Stimulated activated CD4-positive, alpha-beta T cell treated with anti-CD3 and anti-CD28 coated beads, TNF-alpha, amount 100 ng/mL, for 48 hours (primary cell): Measurements from ENCODE around the gene ANKS1B.
"Not testable (repeated sequence)": the region's sequence is repeated elsewhere in the genome, so short reads cannot be mapped to it uniquely, and the experiment has no call there.

ENCODE experiments used
- DNase-seq, 3 donors: peaks; one replicate each; pipeline ENCODE4 v3.0.0-alpha.2; 2020; ENCODE audit warnings: low read depth in 3 of 3

The ANKS1B gene

GRCh38 chr12:99765469-99766114 is 219.1 kb downstream of the ANKS1B start:
- DNase-seq = no peak

- DNase-seq = no peak
Measured at GRCh38 chr12:99759444-99759843, 225.3 kb downstream of the ANKS1B start.

- no peak for DNase-seq
Measured at GRCh38 chr12:99758997-99759396, 225.7 kb downstream of the ANKS1B start.

DNA sequence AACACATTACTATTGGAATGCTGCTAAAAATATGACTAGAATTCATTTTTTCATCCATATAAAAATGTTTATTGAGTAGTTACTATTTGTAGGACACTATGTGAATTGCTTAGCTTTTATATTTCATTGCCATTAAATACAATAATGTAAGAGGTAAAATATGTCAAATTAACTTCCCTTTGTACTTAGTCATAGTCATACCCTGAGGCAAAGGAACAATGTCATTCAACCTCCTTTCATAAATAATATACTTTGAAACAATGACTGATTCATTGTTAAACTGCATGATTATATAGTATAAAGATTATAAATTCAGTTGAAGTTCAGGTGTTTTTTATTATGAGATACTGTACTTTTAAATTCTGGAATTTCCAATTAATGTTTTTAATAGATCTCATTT is 232.0 kb downstream of the ANKS1B start:
- no peak for DNase-seq

GRCh38 chr12:99746538-99746937 is 238.2 kb downstream of the ANKS1B start:
- DNase-seq = no peak

GRCh38 chr12:99745895-99746294 is 238.8 kb downstream of the ANKS1B start:
- DNase-seq = no peak

- no peak for DNase-seq
Measured at GRCh38 chr12:99745121-99745520, 239.6 kb downstream of the ANKS1B start.

DNA sequence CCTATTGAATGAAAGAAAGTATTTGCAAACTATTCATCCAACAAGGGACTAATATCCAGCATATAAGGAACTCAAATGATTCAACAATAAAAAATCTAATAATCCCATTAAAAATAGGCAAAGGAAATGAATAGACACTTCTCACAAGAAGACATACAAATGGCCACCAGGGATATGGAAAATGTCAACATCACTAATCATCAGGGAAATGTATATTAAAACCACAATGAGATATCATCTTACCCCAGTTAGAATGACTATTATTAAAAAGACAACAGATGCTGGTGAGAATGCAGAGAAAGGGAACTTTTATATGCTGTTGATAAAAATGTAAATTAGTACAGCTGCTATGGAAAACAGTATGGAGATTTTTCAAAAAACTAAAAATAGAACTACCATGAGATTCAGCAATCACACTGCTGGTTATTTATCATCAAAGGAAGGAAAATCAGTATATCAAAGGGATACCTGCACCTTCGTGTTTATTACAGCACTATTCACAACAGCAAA is 247.9 kb downstream of the ANKS1B start:
- no peak for DNase-seq

DNA sequence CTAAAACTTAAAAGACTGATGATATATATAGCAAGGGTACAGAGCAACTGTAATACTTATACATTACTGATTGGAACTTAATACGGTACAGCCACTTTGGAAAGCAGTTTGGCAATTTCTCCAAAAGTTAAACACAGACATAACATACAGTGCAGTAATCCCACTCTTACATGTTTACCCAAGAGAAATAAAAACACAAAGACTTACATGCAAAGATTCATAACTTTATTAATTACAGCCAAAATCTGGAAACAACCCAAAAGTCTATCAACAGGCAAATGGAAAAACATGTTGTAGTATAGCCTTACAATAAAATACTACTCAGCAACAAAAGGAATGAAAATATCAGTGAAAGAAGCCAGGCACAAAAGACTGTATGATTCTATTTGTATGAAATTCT is 252.6 kb downstream of the ANKS1B start:
- DNase-seq = no peak

- DNase-seq = no peak
Measured at GRCh38 chr12:99722690-99723486, 261.8 kb downstream of the ANKS1B start.

DNA sequence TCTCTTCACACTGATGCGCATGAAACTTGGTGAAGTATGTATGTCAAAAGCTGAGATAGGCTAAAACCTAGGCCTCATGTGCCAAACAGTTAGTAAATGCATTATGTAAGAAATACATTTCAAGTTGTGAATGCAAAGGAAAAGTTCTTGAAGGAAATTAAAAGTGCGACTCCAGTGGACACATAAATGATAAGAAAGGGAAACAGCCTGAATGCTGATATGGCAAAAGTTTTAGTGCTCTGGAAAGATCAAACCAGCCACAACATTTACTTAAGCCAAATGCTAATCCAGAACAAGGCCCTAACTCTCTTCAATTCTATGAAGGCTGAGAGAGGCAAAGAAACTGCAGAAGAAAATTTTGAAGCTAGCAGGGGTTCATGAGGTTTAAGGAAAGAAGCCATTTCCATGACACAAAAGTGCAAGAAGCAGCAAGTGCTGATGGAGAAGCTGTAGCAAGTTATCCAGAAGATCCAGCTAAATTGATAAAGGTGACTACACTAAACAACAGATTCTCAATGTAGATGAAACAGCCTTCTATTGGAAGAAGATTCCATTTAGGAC is 262.9 kb downstream of the ANKS1B start:
- no peak for DNase-seq

DNA sequence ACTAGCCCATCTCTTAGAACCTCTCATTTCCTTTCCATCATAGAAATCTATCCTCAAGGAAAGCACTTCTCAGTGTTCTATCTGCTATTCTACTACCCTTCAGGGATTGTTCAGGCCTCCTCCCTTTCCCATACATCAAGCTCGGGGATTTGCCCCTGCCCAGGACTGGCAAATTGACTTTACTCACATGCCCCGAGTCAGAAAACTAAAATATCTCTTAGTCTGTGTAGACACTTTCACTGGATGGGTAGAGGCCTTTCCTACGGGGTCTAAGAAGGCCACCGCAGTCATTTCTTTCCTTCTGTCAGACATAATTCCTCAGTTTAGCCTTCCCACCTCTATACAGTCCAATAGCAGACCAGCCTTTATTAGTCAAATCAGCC is 264.7 kb downstream of the ANKS1B start:
- not testable (repeated sequence) for DNase-seq

- DNase-seq = not testable (repeated sequence)
Measured at GRCh38 chr12:99719411-99720082, 265.2 kb downstream of the ANKS1B start.

- not testable (repeated sequence) for DNase-seq
Measured at GRCh38 chr12:99715841-99716510, 268.8 kb downstream of the ANKS1B start.

DNA sequence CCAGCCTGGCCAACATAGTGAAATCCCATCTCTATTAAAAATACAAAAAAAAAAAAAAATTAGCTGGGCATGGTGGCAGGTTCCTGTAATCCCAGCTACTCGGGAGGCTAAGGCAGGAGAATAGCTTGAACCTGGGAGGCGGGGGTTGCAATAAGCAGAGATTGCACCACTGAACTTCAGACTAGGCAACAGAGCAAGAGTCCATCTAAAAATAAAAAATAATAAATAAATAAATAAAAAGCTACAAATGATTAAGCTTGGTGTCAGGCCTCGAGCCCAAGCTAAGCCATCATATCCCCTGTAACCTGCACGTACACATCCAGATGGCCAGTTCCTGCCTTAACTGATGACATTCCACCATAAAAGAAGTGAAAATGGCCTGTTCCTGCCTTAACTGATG is 269.8 kb downstream of the ANKS1B start:
- not testable (repeated sequence) for DNase-seq

DNA sequence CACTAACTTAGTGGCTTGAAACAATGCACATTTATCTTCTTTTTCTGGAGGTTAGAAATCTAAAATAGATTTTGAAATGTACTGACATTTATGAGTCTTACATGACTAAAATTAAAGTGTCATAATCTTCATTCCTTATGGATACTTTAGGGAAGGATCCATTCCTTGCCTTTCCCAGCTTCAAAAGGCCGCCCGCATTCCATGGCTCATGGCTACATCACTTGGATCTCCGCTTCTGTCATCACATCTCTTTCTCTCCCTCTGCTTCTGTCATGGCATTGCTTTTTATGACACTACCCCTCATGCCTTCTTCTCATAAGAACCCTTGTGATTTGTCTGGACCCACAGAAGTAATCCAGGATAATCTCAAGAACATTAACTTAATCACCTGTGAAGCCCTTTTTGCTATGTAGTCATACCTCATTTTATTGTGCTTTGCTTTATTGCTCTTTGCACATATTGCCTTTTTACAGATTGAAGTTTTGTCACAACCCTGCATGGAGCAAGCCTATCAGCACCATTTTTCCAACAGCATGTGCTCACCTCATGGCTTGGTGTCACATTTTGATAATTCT is 270.7 kb downstream of the ANKS1B start:
- no peak for DNase-seq

DNA sequence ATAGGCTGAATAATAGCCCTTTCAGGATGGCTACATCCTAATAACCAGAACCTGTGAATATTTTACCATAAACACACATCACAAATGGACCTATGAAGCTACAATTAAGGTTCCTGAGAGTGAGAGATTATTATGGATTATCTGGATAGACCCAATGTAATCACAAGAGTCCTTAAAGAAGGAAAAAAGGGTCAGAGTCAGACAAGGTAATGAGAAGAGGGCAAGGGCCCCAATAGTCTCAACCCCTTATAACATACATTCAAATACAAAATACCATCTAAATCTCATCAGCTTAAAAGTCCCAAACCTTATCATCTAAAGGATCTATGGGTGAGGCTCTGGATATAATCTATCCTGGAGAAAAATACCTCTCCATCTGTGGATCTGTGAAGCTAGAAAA is 272.5 kb downstream of the ANKS1B start:
- no peak for DNase-seq

DNA sequence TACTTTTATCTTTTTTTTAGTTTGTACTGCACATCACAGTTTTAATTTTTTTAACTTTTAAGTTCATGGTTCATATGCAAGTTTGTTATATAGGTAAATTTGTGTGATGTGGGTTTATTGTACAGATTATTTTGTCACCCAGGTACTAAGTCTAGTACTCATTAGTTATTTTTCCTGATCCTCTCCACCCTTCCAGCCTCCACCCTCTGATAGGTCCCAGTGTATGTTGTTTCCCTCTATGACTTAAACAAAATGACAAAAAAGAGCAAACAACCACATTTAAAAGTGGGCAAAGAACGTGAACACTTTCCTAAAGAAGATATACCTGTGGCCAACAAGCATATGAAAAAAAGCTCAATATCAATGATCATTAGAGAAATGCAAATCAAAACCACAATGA is 273.5 kb downstream of the ANKS1B start:
- DNase-seq = no peak

DNA sequence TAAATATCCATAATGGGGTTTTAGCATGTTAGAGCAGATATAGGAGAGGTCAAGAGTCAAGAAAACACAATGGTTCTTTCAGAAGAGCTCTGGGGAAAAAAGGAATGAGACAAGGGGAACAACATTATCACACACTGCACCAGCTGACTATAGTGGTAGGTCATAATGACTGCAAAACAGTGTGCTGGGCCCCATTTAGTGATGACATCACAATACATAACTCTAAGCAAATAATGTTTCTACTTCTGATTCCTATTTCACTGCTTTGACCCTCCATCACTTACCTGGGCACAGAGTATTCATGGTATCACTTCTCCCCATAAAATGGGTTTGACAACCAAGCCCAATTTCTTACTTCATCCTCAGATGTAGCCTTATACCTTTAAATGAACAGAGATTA is 275.1 kb downstream of the ANKS1B start:
- no peak for DNase-seq

- DNase-seq = no peak
Measured at GRCh38 chr12:99709116-99709515, 275.6 kb downstream of the ANKS1B start.

DNA sequence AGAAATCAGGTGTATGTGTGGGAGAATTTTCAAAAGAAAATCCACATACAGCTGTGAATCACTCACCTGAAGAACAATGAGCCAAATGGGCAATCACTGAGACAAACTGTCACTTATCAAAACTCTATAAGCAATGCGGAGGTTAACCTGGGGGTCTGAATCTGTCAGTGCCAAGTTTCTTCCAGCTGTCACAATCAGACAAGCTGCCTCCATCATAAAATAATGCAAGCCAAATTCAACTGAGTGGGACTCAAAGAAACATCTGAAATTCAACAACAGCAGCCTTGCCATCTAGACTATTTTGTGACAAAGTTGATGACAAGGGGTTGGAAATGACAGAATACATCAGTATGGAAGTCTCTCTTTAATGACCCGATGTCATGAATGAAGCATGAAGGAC is 276.9 kb downstream of the ANKS1B start:
- DNase-seq = no peak
